HEK293 (cell line): ENCODE results near the gene VEGFB.
A peak's percentile ranks its signal among the peaks of the same experiment; 100 is the strongest.

Source experiments
- GLIS1 ChIP-seq: fragments of 450-650 bp; formaldehyde crosslinking; IDR thresholded peaks from 2 replicates; pipeline ENCODE4 v1.5.1; 2016; ENCODE audit warnings: missing biosample characterization, missing genetic modification characterization
- HOXA7 ChIP-seq: sonication (generic); formaldehyde crosslinking; IDR thresholded peaks from 2 replicates; pipeline ENCODE4 v1.8.1; 2022; ENCODE audit warnings: missing genetic modification reagents, borderline replicate concordance
- IKZF3 ChIP-seq: fragments of 450-650 bp; IDR thresholded peaks from 2 replicates; pipeline ENCODE4 v1.5.0; 2018; ENCODE audit warnings: missing biosample characterization, mild to moderate bottlenecking, missing genetic modification characterization, moderate library complexity
- OVOL3 ChIP-seq: fragments of 450-650 bp; formaldehyde crosslinking; IDR thresholded peaks from 2 replicates; pipeline ENCODE4 v1.5.1; 2016; ENCODE audit warnings: missing biosample characterization, missing genetic modification characterization
- PRDM2 ChIP-seq: fragments of 450-650 bp; formaldehyde crosslinking; IDR thresholded peaks from 2 replicates; pipeline ENCODE4 v1.5.1; 2016; ENCODE audit warnings: missing biosample characterization, missing genetic modification characterization, borderline replicate concordance
- WT1 ChIP-seq: fragments of 450-650 bp; formaldehyde crosslinking; IDR thresholded peaks from 2 replicates; pipeline ENCODE4 v1.5.1; 2016; ENCODE audit warnings: missing biosample characterization, missing genetic modification characterization
- ZBTB11 ChIP-seq: fragments of 450-650 bp; formaldehyde crosslinking; conservative IDR thresholded peaks from 2 replicates; pipeline ENCODE4 v1.5.1; 2016; ENCODE audit warnings: low read depth, missing biosample characterization, missing genetic modification characterization
- ZNF132 ChIP-seq: fragments of 450-650 bp; formaldehyde crosslinking; IDR thresholded peaks from 2 replicates; pipeline ENCODE4 v1.5.1; 2017; ENCODE audit warnings: missing biosample characterization, missing genetic modification characterization, borderline replicate concordance
- ZNF148 ChIP-seq: fragments of 450-650 bp; formaldehyde crosslinking; IDR thresholded peaks from 2 replicates; pipeline ENCODE4 v1.5.0; 2017; ENCODE audit warnings: missing biosample characterization, missing genetic modification characterization, borderline replicate concordance
- ZNF169 ChIP-seq: fragments of 450-650 bp; formaldehyde crosslinking; IDR thresholded peaks from 2 replicates; pipeline ENCODE4 v1.5.1; 2016; ENCODE audit warnings: missing biosample characterization, missing genetic modification characterization
- ZNF184 ChIP-seq: fragments of 450-650 bp; IDR thresholded peaks from 2 replicates; pipeline ENCODE4 v1.5.1; 2018; ENCODE audit warnings: missing biosample characterization, mild to moderate bottlenecking, missing genetic modification characterization
- ZNF26 ChIP-seq: fragments of 450-650 bp; formaldehyde crosslinking; IDR thresholded peaks from 2 replicates; pipeline ENCODE4 v1.5.1; 2016; ENCODE audit warnings: missing biosample characterization, missing genetic modification characterization
- ZNF488 ChIP-seq: fragments of 450-650 bp; formaldehyde crosslinking; IDR thresholded peaks from 2 replicates; pipeline ENCODE4 v1.5.1; 2016; ENCODE audit warnings: missing biosample characterization, missing genetic modification characterization
- ZNF501 ChIP-seq: fragments of 450-650 bp; formaldehyde crosslinking; IDR thresholded peaks from 2 replicates; pipeline ENCODE4 v1.5.1; 2016; ENCODE audit warnings: missing biosample characterization, missing genetic modification characterization
- ZNF513 ChIP-seq: fragments of 450-650 bp; IDR thresholded peaks from 2 replicates; pipeline ENCODE4 v1.5.1; 2018; ENCODE audit warnings: missing biosample characterization, missing genetic modification characterization
- ZNF544 ChIP-seq: fragments of 450-650 bp; formaldehyde crosslinking; IDR thresholded peaks from 2 replicates; pipeline ENCODE4 v1.5.0; 2017; ENCODE audit warnings: missing biosample characterization, missing genetic modification characterization
- ZNF558 ChIP-seq: fragments of 450-650 bp; formaldehyde crosslinking; IDR thresholded peaks from 2 replicates; pipeline ENCODE4 v1.5.1; 2016; ENCODE audit warnings: missing biosample characterization, missing genetic modification characterization
- ZNF561 ChIP-seq: fragments of 450-650 bp; IDR thresholded peaks from 2 replicates; pipeline ENCODE4 v1.5.1; 2018; ENCODE audit warnings: missing biosample characterization, missing genetic modification characterization, borderline replicate concordance
- ZNF692 ChIP-seq: fragments of 450-650 bp; formaldehyde crosslinking; IDR thresholded peaks from 2 replicates; pipeline ENCODE4 v1.5.1; 2016; ENCODE audit warnings: missing biosample characterization, missing genetic modification characterization
- ZNF777 ChIP-seq: fragments of 450-650 bp; formaldehyde crosslinking; IDR thresholded peaks from 2 replicates; pipeline ENCODE4 v1.5.1; 2017; ENCODE audit warnings: missing biosample characterization, missing genetic modification characterization, borderline replicate concordance
- ZXDB ChIP-seq: fragments of 450-650 bp; formaldehyde crosslinking; IDR thresholded peaks from 2 replicates; pipeline ENCODE4 v1.5.1; 2016; ENCODE audit warnings: missing biosample characterization, missing genetic modification characterization

VEGFB gene

GRCh38 chr11:64225608-64226506 lies 8.5 kb upstream of the VEGFB start, which contains the start of the genes NUDT22 and TRPT1 (continued):
- TF ChIP-seq ZNF132 (no peak), HOXA7 (CRISPR knock-in tag) (no peak), ZNF561 (no peak), ZNF558 (tag by site-specific recombination) (no peak), ZNF148 (tag by site-specific recombination) (no peak), ZNF692 (tag by site-specific recombination) (no peak), OVOL3 (tag by site-specific recombination) (no peak), WT1 (no peak; the same call in 1 of the 2 replicates), ZNF184 (tag by site-specific recombination) (no peak), ZNF169 (no peak), ZBTB11 (tag by site-specific recombination) (peak; percentile 94), PRDM2 (tag by site-specific recombination) (no peak), GLIS1 (peak; percentile 4; the same call in 1 of the 2 replicates), ZXDB (peak; percentile 73), IKZF3 (tag by site-specific recombination) (no peak), ZNF513 (tag by site-specific recombination) (no peak), ZNF26 (tag by site-specific recombination) (no peak), ZNF501 (tag by site-specific recombination) (0 out of 2 replicates have a peak, but pooled peaks have one; percentile 46), ZNF544 (tag by site-specific recombination) (no peak), ZNF777 (tag by site-specific recombination) (no peak), ZNF488 (tag by site-specific recombination) (no peak)
